ENCODE data around the gene CCSER1.
A peak's percentile ranks its signal among the peaks of the same experiment; 100 is the strongest.
"Not testable (repeated sequence)": the region's sequence is repeated elsewhere in the genome, so short reads cannot be mapped to it uniquely, and the experiment has no call there.

The CCSER1 gene

GRCh38 chr4:91064157-91064853 lies 937.1 kb downstream of the CCSER1 start:
- DNase-seq (ENCODE audit: low read depth), result peak; percentile 27

GRCh38 chr4:91065117-91065516 lies 937.9 kb downstream of the CCSER1 start:
- DNase-seq (ENCODE audit: low read depth), result no peak

- DNase-seq (ENCODE audit: low read depth), result no peak
These were observed 943.5 kb downstream of the CCSER1 start for GRCh38 chr4:91070736-91071135.

- DNase-seq (ENCODE audit: low read depth), result no peak
These were observed 949.0 kb downstream of the CCSER1 start for GRCh38 chr4:91076147-91076546.

- no peak for DNase-seq (ENCODE audit: low read depth)
These were observed 958.8 kb downstream of the CCSER1 start for GRCh38 chr4:91085961-91086360.

GRCh38 chr4:91087743-91088142 lies 960.5 kb downstream of the CCSER1 start:
- DNase-seq (ENCODE audit: low read depth), result no peak

GRCh38 chr4:91089178-91089577 lies 962.0 kb downstream of the CCSER1 start:
- DNase-seq (ENCODE audit: low read depth), result no peak

GRCh38 chr4:91092398-91092980 lies 965.3 kb downstream of the CCSER1 start:
- no peak for DNase-seq (ENCODE audit: low read depth)

GRCh38 chr4:91094220-91094619 lies 967.0 kb downstream of the CCSER1 start:
- not testable (repeated sequence) for DNase-seq (ENCODE audit: low read depth)

- DNase-seq (ENCODE audit: low read depth), result no peak
These were observed 972.5 kb downstream of the CCSER1 start for GRCh38 chr4:91099666-91100065.

GRCh38 chr4:91108751-91109150 lies 981.6 kb downstream of the CCSER1 start:
- no peak for DNase-seq (ENCODE audit: low read depth)

GRCh38 chr4:91111556-91111955 lies 984.4 kb downstream of the CCSER1 start:
- no peak for DNase-seq (ENCODE audit: low read depth)

GRCh38 chr4:91113130-91113706 lies 986.0 kb downstream of the CCSER1 start:
- DNase-seq (ENCODE audit: low read depth), result peak; percentile 30

GRCh38 chr4:91114386-91114785 lies 987.2 kb downstream of the CCSER1 start:
- no peak for DNase-seq (ENCODE audit: low read depth)

GRCh38 chr4:91116861-91117260 lies 989.7 kb downstream of the CCSER1 start:
- DNase-seq (ENCODE audit: low read depth), result no peak

GRCh38 chr4:91118597-91118996 lies 991.4 kb downstream of the CCSER1 start:
- no peak for DNase-seq (ENCODE audit: low read depth)

GRCh38 chr4:91123742-91124141 lies 996.5 kb downstream of the CCSER1 start:
- DNase-seq (ENCODE audit: low read depth), result no peak

GRCh38 chr4:91127192-91127591 lies 1000.0 kb downstream of the CCSER1 start:
- no peak for DNase-seq (ENCODE audit: low read depth)

GRCh38 chr4:91127831-91128230 lies 1000.6 kb downstream of the CCSER1 start:
- DNase-seq (ENCODE audit: low read depth), result no peak

GRCh38 chr4:91128519-91128918 lies 1001.3 kb downstream of the CCSER1 start:
- DNase-seq (ENCODE audit: low read depth), result no peak

- no peak for DNase-seq (ENCODE audit: low read depth)
These were observed 1019.9 kb downstream of the CCSER1 start for GRCh38 chr4:91147067-91147466.

- not testable (repeated sequence) for DNase-seq (ENCODE audit: low read depth)
These were observed 1026.8 kb downstream of the CCSER1 start for GRCh38 chr4:91154041-91154440.

- DNase-seq (ENCODE audit: low read depth), result not testable (repeated sequence)
These were observed 1040.9 kb downstream of the CCSER1 start for GRCh38 chr4:91167864-91168653.
